CD4-positive, alpha-beta T cell (primary cell): ENCODE data around the gene GP1BA. TPM values are rescaled to one million over a fixed set of nuclear protein-coding genes. Genes with fewer than 3 reads are reported as not detected.

Experiments used
- ATAC-seq: fragments of 200-7000 bp; cut with Tn5 transposase; one replicate; pipeline ENCODE4 v1.10.0; 2022; ENCODE audit warnings: mild to moderate bottlenecking; ENCODE audit not compliant: poor library complexity
- CTCF ChIA-PET: fragments of 350-600 bp; sonication (Branson Sonifier 250); formaldehyde crosslinking; loops from one replicate; lab custom pipeline; 2021; ENCODE audit warnings: antibody characterized with exemption, inconsistent platforms; lab: Charles Lee
- POLR2A ChIA-PET: fragments of 350-600 bp; sonication (Branson Sonifier 250); formaldehyde crosslinking; loops from one replicate; lab custom pipeline; 2021; ENCODE audit warnings: antibody characterized with exemption, inconsistent platforms; lab: Charles Lee
- DNase-seq, 14 experiments: peaks; one replicate each; pipeline ENCODE4 v3.0.0-alpha.2; 2013 to 2020; ENCODE audit warnings: mixed read lengths in 2 of 14
- H3K27ac ChIP-seq, 2 donors: one replicate each; pipeline versions ENCODE4 v1.5.1 to v1.7.0; 2013; ENCODE audit warnings: low read length in 2 of 2, low read depth in 1 of 2, mild to moderate bottlenecking in 1 of 2
- H3K27me3 ChIP-seq, 2 experiments: 1 replicate in 1 of 2; 2 replicates in 1 of 2; pipeline versions ENCODE4 v1.6.1 to v1.7.0; 2013; ENCODE audit warnings: low read length in 2 of 2, control low read depth in 1 of 2, mild to moderate bottlenecking in 1 of 2, moderate library complexity in 1 of 2; ENCODE audit not compliant: insufficient read depth in 2 of 2, control insufficient read depth in 1 of 2
- H3K36me3 ChIP-seq: one replicate; pipeline ENCODE4 v1.6.1; 2013; ENCODE audit warnings: low read length, control low read depth; ENCODE audit not compliant: insufficient read depth
- H3K4me1 ChIP-seq: one replicate; pipeline ENCODE4 v1.6.1; 2013; ENCODE audit warnings: low read length, control low read depth; ENCODE audit not compliant: insufficient read depth
- H3K4me3 ChIP-seq: one replicate; pipeline ENCODE4 v1.5.1; 2013; ENCODE audit warnings: mild to moderate bottlenecking, low read length, moderate library complexity
- H3K9me3 ChIP-seq, 2 experiments: 1 replicate in 1 of 2; 2 replicates in 1 of 2; pipeline versions ENCODE4 v1.6.1 to v1.7.0; 2013; ENCODE audit warnings: low read length in 2 of 2, mild to moderate bottlenecking in 2 of 2, control low read depth in 1 of 2, moderate library complexity in 1 of 2; ENCODE audit not compliant: control insufficient read depth in 1 of 2, insufficient read depth in 1 of 2
- H3K27ac Mint-ChIP-seq: one replicate; pipeline ENCODE4 v1.8.0; 2020; ENCODE audit warnings: mixed read lengths
- H3K27me3 Mint-ChIP-seq: one replicate; pipeline ENCODE4 v1.8.0; 2021; ENCODE audit warnings: mixed read lengths
- H3K36me3 Mint-ChIP-seq: one replicate; pipeline ENCODE4 v1.8.0; 2021; ENCODE audit warnings: low read depth, mixed read lengths
- H3K4me1 Mint-ChIP-seq: one replicate; pipeline ENCODE4 v1.8.0; 2021; ENCODE audit warnings: low read depth, mixed read lengths
- H3K4me3 Mint-ChIP-seq: one replicate; pipeline ENCODE4 v1.8.0; 2020; ENCODE audit warnings: mild to moderate bottlenecking, mixed read lengths
- H3K9me3 Mint-ChIP-seq: one replicate; pipeline ENCODE4 v1.8.0; 2020; ENCODE audit warnings: mixed read lengths
- intact Hi-C, 2 experiments: fragments of 100-400 bp; cut with DNase I in 1 of 2; cut with micrococcal nuclease in 1 of 2; formaldehyde crosslinking; loops; one replicate each; pipeline versions ENCODE4 v1.15.1 to v1.9.0; 2023 to 2025; cut with DNase I, micrococcal nuclease
- total RNA-seq, 174 experiments: library from RNA in 2 of 174; stranded (reverse) in 2 of 174; gene quantifications; one replicate each; pipeline ENCODE4 v1.2.3 and lab custom pipeline; 2021 to 2026
- TF ChIP-seq, protein P1 (sequence below): fragments of 200-600 bp; IDR thresholded peaks from one replicate; pipeline ENCODE4 v1.8.0; 2022; ENCODE audit warnings: antibody characterized with exemption, mild to moderate bottlenecking

Gene GP1BA
- total RNA-seq, 2 experiments from 2014 or later: not detected

DNA sequence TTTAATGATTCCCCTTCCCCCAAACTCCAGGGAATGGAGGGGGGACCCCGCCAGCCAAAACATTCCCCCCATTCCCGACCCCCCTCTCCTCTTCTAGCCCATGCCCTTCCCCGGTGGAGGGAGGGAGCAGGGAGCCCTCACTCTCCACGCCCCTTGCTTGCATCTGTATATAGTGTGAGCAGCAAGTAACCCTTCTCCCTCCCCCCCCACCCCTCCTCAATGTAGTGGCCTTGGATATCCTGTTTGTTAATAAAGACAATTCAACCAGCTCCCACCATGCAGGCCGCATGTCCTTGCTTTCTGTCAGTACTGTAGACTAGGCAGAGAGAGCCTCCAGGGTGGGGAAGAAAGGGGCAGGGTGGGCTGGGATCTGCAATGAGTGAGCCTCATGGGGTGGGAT is 34.3 kb upstream of the GP1BA start:
- Mint-ChIP-seq H3K36me3 (peaks cover 53% of the 10 kb centered on the region), H3K27ac (no peak overlapping the region), H3K9me3 (no peaks in the 10 kb centered on the region), H3K4me3 (peak overlapping the region; percentile 78), H3K4me1 (peaks cover 27% of the 10 kb centered on the region), H3K27me3 (peaks cover 10% of the 10 kb centered on the region)
- Histone ChIP-seq H3K9me3 (peaks cover 0 to 18% of the 10 kb centered on the region in 2 experiments), H3K27ac (no peak overlapping the region), H3K36me3 (peaks cover 39% of the 10 kb centered on the region), H3K27me3 (no peaks in the 10 kb centered on the region), H3K4me3 (no peak overlapping the region), H3K4me1 (peaks cover 41% of the 10 kb centered on the region)
- DNase-seq: peak in 1 of 14 experiments; percentile 33
- ChIA-PET CTCF (no interaction called here), POLR2A (no interaction called here)
- no peak for ATAC-seq
- intact Hi-C loops: no loop called here
- TF ChIP-seq, protein P1, sequence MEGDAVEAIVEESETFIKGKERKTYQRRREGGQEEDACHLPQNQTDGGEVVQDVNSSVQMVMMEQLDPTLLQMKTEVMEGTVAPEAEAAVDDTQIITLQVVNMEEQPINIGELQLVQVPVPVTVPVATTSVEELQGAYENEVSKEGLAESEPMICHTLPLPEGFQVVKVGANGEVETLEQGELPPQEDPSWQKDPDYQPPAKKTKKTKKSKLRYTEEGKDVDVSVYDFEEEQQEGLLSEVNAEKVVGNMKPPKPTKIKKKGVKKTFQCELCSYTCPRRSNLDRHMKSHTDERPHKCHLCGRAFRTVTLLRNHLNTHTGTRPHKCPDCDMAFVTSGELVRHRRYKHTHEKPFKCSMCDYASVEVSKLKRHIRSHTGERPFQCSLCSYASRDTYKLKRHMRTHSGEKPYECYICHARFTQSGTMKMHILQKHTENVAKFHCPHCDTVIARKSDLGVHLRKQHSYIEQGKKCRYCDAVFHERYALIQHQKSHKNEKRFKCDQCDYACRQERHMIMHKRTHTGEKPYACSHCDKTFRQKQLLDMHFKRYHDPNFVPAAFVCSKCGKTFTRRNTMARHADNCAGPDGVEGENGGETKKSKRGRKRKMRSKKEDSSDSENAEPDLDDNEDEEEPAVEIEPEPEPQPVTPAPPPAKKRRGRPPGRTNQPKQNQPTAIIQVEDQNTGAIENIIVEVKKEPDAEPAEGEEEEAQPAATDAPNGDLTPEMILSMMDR: no peak

- intact Hi-C loops: no loop called here
- peak overlapping the region; percentile 70 for H3K27ac Mint-ChIP-seq
- POLR2A ChIA-PET: interaction anchor here (1.0 to 5.9 kb wide), 7 partner anchors 42 to 195 kb away, joined by 3 to 54 read pairs (median 9); partner anchors contain the start of genes ARRB2, PELP1, PSMB6 and RNF167
- no peaks in the 10 kb centered on the region for H3K27me3 ChIP-seq
- peaks cover 33% of the 10 kb centered on the region for H3K4me1 Mint-ChIP-seq
- no peak overlapping the region for H3K4me3 ChIP-seq
- no peaks in the 10 kb centered on the region for H3K9me3 Mint-ChIP-seq
- CTCF ChIA-PET: interaction anchor here (1.4 to 2.1 kb wide), 3 partner anchors 10 to 188 kb away, joined by 6 to 11 read pairs (median 9); partner anchors contain the start of gene ARRB2
- peaks cover 47% of the 10 kb centered on the region for H3K4me1 ChIP-seq
- TF ChIP-seq, protein P1: no peak
- peaks cover 33% of the 10 kb centered on the region for H3K36me3 ChIP-seq
- ATAC-seq (no peak), DNase-seq (peak in 1 of 14 experiments; percentile 36)
- H3K9me3 ChIP-seq: peaks cover 0 to 18% of the 10 kb centered on the region in 2 experiments
- H3K27me3 Mint-ChIP-seq: peaks cover 10% of the 10 kb centered on the region
- H3K27ac ChIP-seq: no peak overlapping the region
- H3K36me3 Mint-ChIP-seq: peaks cover 47% of the 10 kb centered on the region
- peak overlapping the region; percentile 78 for H3K4me3 Mint-ChIP-seq
Observed at GRCh38 chr17:4898351-4898750, 33.7 kb upstream of the GP1BA start.

DNA sequence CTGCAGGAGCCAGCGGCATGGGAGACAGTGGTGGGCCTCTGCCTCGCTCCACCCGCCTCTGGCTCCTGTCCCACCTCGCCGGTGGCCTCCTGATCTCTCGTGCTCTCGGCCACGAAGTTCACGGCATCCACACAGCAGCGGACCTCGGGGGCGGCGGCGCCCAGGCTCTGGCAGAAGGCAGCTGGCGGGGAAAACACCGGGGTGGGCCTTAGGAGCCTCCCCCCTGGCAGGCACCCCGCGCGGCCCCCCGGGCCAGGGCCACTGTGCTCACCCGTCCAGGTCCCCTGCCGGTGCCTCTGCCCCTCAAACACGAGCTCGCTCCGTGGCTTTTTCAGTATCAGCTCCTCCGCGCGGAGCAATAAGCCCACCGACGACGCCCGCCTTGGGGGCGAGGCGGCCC is 33.1 kb upstream of the GP1BA start:
- TF ChIP-seq, protein P1: no peak
- ChIA-PET CTCF (interaction anchor here (0.7 to 2.1 kb wide), 9 partner anchors 10 to 189 kb away, joined by 3 to 11 read pairs (median 4); partner anchors contain the start of genes ARRB2, PFN1, RNF167 and SLC25A11), POLR2A (interaction anchor here (0.6 to 5.9 kb wide), 17 partner anchors 10 to 520 kb away, joined by 3 to 54 read pairs (median 5); partner anchors contain the start of genes ARRB2, CAMTA2, ENO3 and NUP88)
- peaks cover 46% of the 10 kb centered on the region for H3K36me3 Mint-ChIP-seq
- peak overlapping the region; percentile 94 for H3K4me3 Mint-ChIP-seq
- DNase-seq (peak in 2 of 14 experiments; percentile 17 to 37), ATAC-seq (no peak)
- H3K27ac ChIP-seq: no peak overlapping the region
- H3K27me3 ChIP-seq: no peaks in the 10 kb centered on the region
- intact Hi-C loops: no loop called here
- peaks cover 10% of the 10 kb centered on the region for H3K27me3 Mint-ChIP-seq
- peak overlapping the region; percentile 94 for H3K27ac Mint-ChIP-seq
- peak overlapping the region; percentile 81 for H3K4me3 ChIP-seq
- H3K9me3 Mint-ChIP-seq: no peaks in the 10 kb centered on the region
- peaks cover 0 to 18% of the 10 kb centered on the region in 2 experiments for H3K9me3 ChIP-seq
- H3K36me3 ChIP-seq: peaks cover 28% of the 10 kb centered on the region
- H3K4me1 ChIP-seq: peaks cover 52% of the 10 kb centered on the region
- H3K4me1 Mint-ChIP-seq: peaks cover 37% of the 10 kb centered on the region
